Liver (tissue), 9 donors: Measurements from ENCODE around the gene WNT3A. TPM values are rescaled to one million over a fixed set of nuclear protein-coding genes. Genes with fewer than 3 reads are reported as not detected.
A peak's percentile ranks its signal among the peaks of the same experiment; 100 is the strongest.

Experiments used
- DNase-seq: peaks from one replicate; pipeline ENCODE4 v3.0.0-alpha.2; 2017; ENCODE audit warnings: low spot score
- H3K27ac ChIP-seq, 2 donors: one replicate each; pipeline ENCODE4 v1.7.0; 2013; ENCODE audit warnings: inconsistent platforms in 2 of 2, low read length in 2 of 2, control low read depth in 1 of 2, low read depth in 1 of 2, mild to moderate bottlenecking in 1 of 2
- H3K27me3 ChIP-seq, 4 donors: one replicate each; pipeline versions ENCODE4 v1.6.1 to v1.7.0; 2013; ENCODE audit warnings: low read length in 3 of 4, inconsistent platforms in 1 of 4, mild to moderate bottlenecking in 1 of 4, moderate library complexity in 1 of 4; ENCODE audit not compliant: control insufficient read depth in 4 of 4, insufficient read depth in 4 of 4
- H3K36me3 ChIP-seq, 4 donors: one replicate each; pipeline versions ENCODE4 v1.6.1 to v1.7.0; 2013; ENCODE audit warnings: low read length in 3 of 4, mild to moderate bottlenecking in 3 of 4, low read depth in 1 of 4, moderate library complexity in 1 of 4; ENCODE audit not compliant: control insufficient read depth in 4 of 4, insufficient read depth in 3 of 4
- H3K4me1 ChIP-seq, 4 donors: one replicate each; pipeline versions ENCODE4 v1.6.1 to v1.7.0; 2013; ENCODE audit warnings: low read length in 3 of 4, mild to moderate bottlenecking in 3 of 4, moderate library complexity in 1 of 4; ENCODE audit not compliant: control insufficient read depth in 4 of 4, insufficient read depth in 4 of 4
- H3K4me3 ChIP-seq, 3 donors: one replicate each; pipeline versions ENCODE4 v1.6.1 to v1.7.0; 2013; ENCODE audit warnings: low read length in 3 of 3, control low read depth in 1 of 3, low read depth in 1 of 3, mild to moderate bottlenecking in 1 of 3
- H3K9ac ChIP-seq, 2 donors: one replicate each; pipeline ENCODE4 v1.7.0; 2013; ENCODE audit warnings: low read length in 2 of 2, mild to moderate bottlenecking in 2 of 2, moderate library complexity in 2 of 2, control low read depth in 1 of 2, low read depth in 1 of 2
- H3K9me3 ChIP-seq, 4 donors: one replicate each; pipeline versions ENCODE4 v1.6.1 to v1.7.0; 2013; ENCODE audit warnings: low read length in 3 of 4; ENCODE audit not compliant: control insufficient read depth in 4 of 4
- EGR1 ChIP-seq, 2 donors: IDR thresholded peaks; 2 replicates each; pipeline ENCODE4 v1.6.1; 2016 to 2018; ENCODE audit warnings: antibody characterized with exemption in 2 of 2, low read depth in 2 of 2
- FOXA1 ChIP-seq: IDR thresholded peaks from 2 replicates; pipeline ENCODE4 v1.6.1; 2016; ENCODE audit warnings: antibody characterized with exemption
- FOXA2 ChIP-seq: IDR thresholded peaks from 2 replicates; pipeline ENCODE4 v1.6.1; 2016; ENCODE audit warnings: antibody characterized with exemption
- GABPA ChIP-seq, 2 donors: IDR thresholded peaks in 1 of 2; conservative IDR thresholded peaks in 1 of 2; 2 replicates each; pipeline ENCODE4 v1.6.1; 2016; ENCODE audit warnings: antibody characterized with exemption in 2 of 2, mild to moderate bottlenecking in 1 of 2, moderate library complexity in 1 of 2
- HNF4A ChIP-seq, 2 donors: conservative IDR thresholded peaks; 2 replicates each; pipeline ENCODE4 v1.6.1; 2016; ENCODE audit warnings: antibody characterized with exemption in 2 of 2, mild to moderate bottlenecking in 2 of 2
- HNF4G ChIP-seq: IDR thresholded peaks from 2 replicates; pipeline ENCODE4 v1.6.1; 2016; ENCODE audit warnings: antibody characterized with exemption
- JUND ChIP-seq, 2 donors: IDR thresholded peaks; 2 replicates each; pipeline ENCODE4 v1.6.1; 2016; ENCODE audit warnings: antibody characterized with exemption in 2 of 2
- NR2F2 ChIP-seq: IDR thresholded peaks from 2 replicates; pipeline ENCODE4 v1.6.1; 2016; ENCODE audit warnings: antibody characterized with exemption
- RAD21 ChIP-seq, 2 donors: IDR thresholded peaks; 2 replicates each; pipeline ENCODE4 v1.6.1; 2016; ENCODE audit warnings: antibody characterized with exemption in 2 of 2, mild to moderate bottlenecking in 2 of 2
- RXRA ChIP-seq, 2 donors: IDR thresholded peaks; 2 replicates each; pipeline ENCODE4 v1.6.1; 2017 to 2018; ENCODE audit warnings: antibody characterized with exemption in 2 of 2, mild to moderate bottlenecking in 1 of 2
- SP1 ChIP-seq: IDR thresholded peaks from 2 replicates; pipeline ENCODE4 v1.6.1; 2018; ENCODE audit warnings: antibody characterized with exemption, mild to moderate bottlenecking
- TAF1 ChIP-seq: conservative IDR thresholded peaks from 2 replicates; pipeline ENCODE4 v1.6.1; 2016; ENCODE audit warnings: antibody characterized with exemption, mild to moderate bottlenecking
- YY1 ChIP-seq: IDR thresholded peaks from 2 replicates; pipeline ENCODE4 v1.6.1; 2016; ENCODE audit warnings: antibody characterized with exemption, mild to moderate bottlenecking
- WGBS: extraction: QIAGEN DNeasy Blood & Tissue Kit; methylation state at CpG from one replicate; pipeline ENCODE4 v1.1.7; 2013; 5-methylcytosine and 5-hydroxymethylcytosine counted together
- polyA plus RNA-seq, 2 donors: library from polyadenylated mRNA; stranded (reverse) in 1 of 2; unstranded in 1 of 2; fragments of 200-250 nt in 1 of 2; fragments of >200 nt in 1 of 2; fragmentation: Nextera tagmentation in 1 of 2; extraction: Ambion mirVana in 1 of 2; gene quantifications; one replicate each; pipeline versions ENCODE4 v1.2.1 to v1.2.3, GENCODE V29; 2013 to 2015
- total RNA-seq, 2 donors: library from RNA; depleted of rRNA; stranded (reverse); fragments of >200 nt; gene quantifications; one replicate each; pipeline ENCODE4 v1.2.3, GENCODE V29; 2014
- TF ChIP-seq, protein P1 (sequence below): IDR thresholded peaks from 2 replicates; pipeline ENCODE4 v1.6.1; 2016; ENCODE audit warnings: antibody characterized with exemption, mild to moderate bottlenecking
- TF ChIP-seq, protein P2 (sequence below): fragments of 150-350 bp; IDR thresholded peaks from 2 replicates; pipeline ENCODE4 v1.5.1; 2017; ENCODE audit warnings: improper control_type of control experiment, low read depth, low read length; ENCODE audit not compliant: missing input control
- TF ChIP-seq, protein P3 (sequence below): IDR thresholded peaks from 2 replicates; pipeline ENCODE4 v1.6.1; 2016; ENCODE audit warnings: antibody characterized with exemption
- TF ChIP-seq, protein P4 (sequence below): IDR thresholded peaks from 2 replicates; pipeline ENCODE4 v1.6.1; 2016; ENCODE audit warnings: antibody characterized with exemption
- TF ChIP-seq, protein P5 (sequence below): IDR thresholded peaks from 2 replicates; pipeline ENCODE4 v1.6.1; 2016; ENCODE audit warnings: antibody characterized with exemption
- donor health status: healthy.
- donor health status: healthy.
- donor health status: healthy.
- donor health status: healthy.
- donor health status: healthy.

The WNT3A gene
- total and polyA plus RNA-seq, 4 donors: not detected

DNA sequence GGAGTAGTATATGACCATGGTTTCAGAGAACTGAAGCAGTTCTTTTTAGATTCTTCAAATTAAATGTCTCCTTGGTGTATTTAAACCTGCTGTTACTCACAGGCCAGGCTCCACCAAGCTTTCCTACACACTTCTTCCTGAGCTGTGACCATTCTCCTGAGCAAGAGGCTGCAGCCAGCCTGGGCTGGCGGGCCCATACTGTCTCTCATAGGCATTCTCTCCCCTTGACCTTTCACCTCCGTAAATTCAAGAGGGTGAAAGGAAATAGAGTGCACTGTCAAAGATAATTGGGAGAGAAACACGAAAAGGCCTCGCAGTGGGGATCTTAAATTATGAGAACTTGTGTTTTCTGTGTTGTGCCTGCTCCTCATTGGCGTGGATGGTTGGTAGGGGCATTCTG, 78.0 kb downstream of the WNT3A start:
- peak overlapping the region; percentile 90 to 93 for H3K27ac ChIP-seq
- DNase-seq: no peak
- no peaks in the 10 kb centered on the region for H3K27me3 ChIP-seq
- no peaks in the 10 kb centered on the region for H3K9me3 ChIP-seq
- WGBS: 42% methylated on average over 5 of the region's 5 CpGs
- H3K36me3 ChIP-seq: peaks cover 0 to 4% (median under 1%) of the 10 kb centered on the region in 4 donors
- H3K4me1 ChIP-seq: peaks cover 31 to 69% (median 62%) of the 10 kb centered on the region in 4 donors
- H3K9ac ChIP-seq: no peak overlapping the region
- TF ChIP-seq, protein P1, sequence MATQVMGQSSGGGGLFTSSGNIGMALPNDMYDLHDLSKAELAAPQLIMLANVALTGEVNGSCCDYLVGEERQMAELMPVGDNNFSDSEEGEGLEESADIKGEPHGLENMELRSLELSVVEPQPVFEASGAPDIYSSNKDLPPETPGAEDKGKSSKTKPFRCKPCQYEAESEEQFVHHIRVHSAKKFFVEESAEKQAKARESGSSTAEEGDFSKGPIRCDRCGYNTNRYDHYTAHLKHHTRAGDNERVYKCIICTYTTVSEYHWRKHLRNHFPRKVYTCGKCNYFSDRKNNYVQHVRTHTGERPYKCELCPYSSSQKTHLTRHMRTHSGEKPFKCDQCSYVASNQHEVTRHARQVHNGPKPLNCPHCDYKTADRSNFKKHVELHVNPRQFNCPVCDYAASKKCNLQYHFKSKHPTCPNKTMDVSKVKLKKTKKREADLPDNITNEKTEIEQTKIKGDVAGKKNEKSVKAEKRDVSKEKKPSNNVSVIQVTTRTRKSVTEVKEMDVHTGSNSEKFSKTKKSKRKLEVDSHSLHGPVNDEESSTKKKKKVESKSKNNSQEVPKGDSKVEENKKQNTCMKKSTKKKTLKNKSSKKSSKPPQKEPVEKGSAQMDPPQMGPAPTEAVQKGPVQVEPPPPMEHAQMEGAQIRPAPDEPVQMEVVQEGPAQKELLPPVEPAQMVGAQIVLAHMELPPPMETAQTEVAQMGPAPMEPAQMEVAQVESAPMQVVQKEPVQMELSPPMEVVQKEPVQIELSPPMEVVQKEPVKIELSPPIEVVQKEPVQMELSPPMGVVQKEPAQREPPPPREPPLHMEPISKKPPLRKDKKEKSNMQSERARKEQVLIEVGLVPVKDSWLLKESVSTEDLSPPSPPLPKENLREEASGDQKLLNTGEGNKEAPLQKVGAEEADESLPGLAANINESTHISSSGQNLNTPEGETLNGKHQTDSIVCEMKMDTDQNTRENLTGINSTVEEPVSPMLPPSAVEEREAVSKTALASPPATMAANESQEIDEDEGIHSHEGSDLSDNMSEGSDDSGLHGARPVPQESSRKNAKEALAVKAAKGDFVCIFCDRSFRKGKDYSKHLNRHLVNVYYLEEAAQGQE: no peak
- no peak for TF ChIP-seq GABPA (IDR thresholded peaks at IDR 0.05 in 1 of 2, conservative IDR thresholded peaks at IDR 0.05 in 1 of 2)
- TF ChIP-seq FOXA1: no peak
- no peak for TF ChIP-seq EGR1 (IDR thresholded peaks at IDR 0.05; ENCODE audit: low read depth in 2 of 2)
- no peak for TF ChIP-seq SP1
- no peak for TF ChIP-seq NR2F2
- TF ChIP-seq TAF1: no peak
- TF ChIP-seq, protein P2, sequence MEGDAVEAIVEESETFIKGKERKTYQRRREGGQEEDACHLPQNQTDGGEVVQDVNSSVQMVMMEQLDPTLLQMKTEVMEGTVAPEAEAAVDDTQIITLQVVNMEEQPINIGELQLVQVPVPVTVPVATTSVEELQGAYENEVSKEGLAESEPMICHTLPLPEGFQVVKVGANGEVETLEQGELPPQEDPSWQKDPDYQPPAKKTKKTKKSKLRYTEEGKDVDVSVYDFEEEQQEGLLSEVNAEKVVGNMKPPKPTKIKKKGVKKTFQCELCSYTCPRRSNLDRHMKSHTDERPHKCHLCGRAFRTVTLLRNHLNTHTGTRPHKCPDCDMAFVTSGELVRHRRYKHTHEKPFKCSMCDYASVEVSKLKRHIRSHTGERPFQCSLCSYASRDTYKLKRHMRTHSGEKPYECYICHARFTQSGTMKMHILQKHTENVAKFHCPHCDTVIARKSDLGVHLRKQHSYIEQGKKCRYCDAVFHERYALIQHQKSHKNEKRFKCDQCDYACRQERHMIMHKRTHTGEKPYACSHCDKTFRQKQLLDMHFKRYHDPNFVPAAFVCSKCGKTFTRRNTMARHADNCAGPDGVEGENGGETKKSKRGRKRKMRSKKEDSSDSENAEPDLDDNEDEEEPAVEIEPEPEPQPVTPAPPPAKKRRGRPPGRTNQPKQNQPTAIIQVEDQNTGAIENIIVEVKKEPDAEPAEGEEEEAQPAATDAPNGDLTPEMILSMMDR: no peak
- TF ChIP-seq RXRA (IDR thresholded peaks at IDR 0.05): no peak
- TF ChIP-seq, protein P3, sequence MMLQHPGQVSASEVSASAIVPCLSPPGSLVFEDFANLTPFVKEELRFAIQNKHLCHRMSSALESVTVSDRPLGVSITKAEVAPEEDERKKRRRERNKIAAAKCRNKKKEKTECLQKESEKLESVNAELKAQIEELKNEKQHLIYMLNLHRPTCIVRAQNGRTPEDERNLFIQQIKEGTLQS: no peak
- TF ChIP-seq, protein P4, sequence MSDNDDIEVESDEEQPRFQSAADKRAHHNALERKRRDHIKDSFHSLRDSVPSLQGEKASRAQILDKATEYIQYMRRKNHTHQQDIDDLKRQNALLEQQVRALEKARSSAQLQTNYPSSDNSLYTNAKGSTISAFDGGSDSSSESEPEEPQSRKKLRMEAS: no peak
- TF ChIP-seq RAD21 (IDR thresholded peaks at IDR 0.05): no peak
- no peak for TF ChIP-seq FOXA2
- no peak for TF ChIP-seq JUND (IDR thresholded peaks at IDR 0.05)
- TF ChIP-seq, protein P5, sequence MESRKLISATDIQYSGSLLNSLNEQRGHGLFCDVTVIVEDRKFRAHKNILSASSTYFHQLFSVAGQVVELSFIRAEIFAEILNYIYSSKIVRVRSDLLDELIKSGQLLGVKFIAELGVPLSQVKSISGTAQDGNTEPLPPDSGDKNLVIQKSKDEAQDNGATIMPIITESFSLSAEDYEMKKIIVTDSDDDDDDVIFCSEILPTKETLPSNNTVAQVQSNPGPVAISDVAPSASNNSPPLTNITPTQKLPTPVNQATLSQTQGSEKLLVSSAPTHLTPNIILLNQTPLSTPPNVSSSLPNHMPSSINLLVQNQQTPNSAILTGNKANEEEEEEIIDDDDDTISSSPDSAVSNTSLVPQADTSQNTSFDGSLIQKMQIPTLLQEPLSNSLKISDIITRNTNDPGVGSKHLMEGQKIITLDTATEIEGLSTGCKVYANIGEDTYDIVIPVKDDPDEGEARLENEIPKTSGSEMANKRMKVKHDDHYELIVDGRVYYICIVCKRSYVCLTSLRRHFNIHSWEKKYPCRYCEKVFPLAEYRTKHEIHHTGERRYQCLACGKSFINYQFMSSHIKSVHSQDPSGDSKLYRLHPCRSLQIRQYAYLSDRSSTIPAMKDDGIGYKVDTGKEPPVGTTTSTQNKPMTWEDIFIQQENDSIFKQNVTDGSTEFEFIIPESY: no peak
- TF ChIP-seq HNF4A (conservative IDR thresholded peaks at IDR 0.05): no peak
- no peak for TF ChIP-seq YY1
- no peak for TF ChIP-seq HNF4G
- H3K4me3 ChIP-seq: peak overlapping the region; percentile 21 to 96 (median 89)
